C4-2B (cell line): Measurements from ENCODE around the gene ZNF316.

Source experiments
- CTCF ChIP-seq: fragments of 450-650 bp; conservative IDR thresholded peaks from 2 replicates; pipeline ENCODE4 v1.5.1; 2017; ENCODE audit warnings: mild to moderate bottlenecking
- ZFX ChIP-seq: fragments of 450-650 bp; IDR thresholded peaks from 2 replicates; pipeline ENCODE4 v1.6.1; 2017

- no peak for TF ChIP-seq CTCF
- TF ChIP-seq ZFX: no peak
Observed at GRCh38 chr7:6680146-6680545, 43.0 kb downstream of the ZNF316 start.
